Peyer's patch (tissue), 4 donors: Measurements from ENCODE around the gene CPSF3.

Experiments
- POLR2A ChIP-seq, 2 donors: fragments of 450-650 bp; IDR thresholded peaks; one replicate each; pipeline ENCODE4 v1.5.1; 2017; ENCODE audit warnings: antibody characterized with exemption in 2 of 2, mild to moderate bottlenecking in 2 of 2, moderate library complexity in 2 of 2
- TF ChIP-seq, protein P1 (sequence below), 6 experiments: fragments of 450-650 bp in 4 of 6; fragments of 200-600 bp in 2 of 6; sonication (generic) in 1 of 6; IDR thresholded peaks; one replicate each; pipeline ENCODE4 v1.5.1; 2017 to 2019; ENCODE audit warnings: antibody characterized with exemption in 6 of 6, mild to moderate bottlenecking in 3 of 6, moderate library complexity in 1 of 6

DNA sequence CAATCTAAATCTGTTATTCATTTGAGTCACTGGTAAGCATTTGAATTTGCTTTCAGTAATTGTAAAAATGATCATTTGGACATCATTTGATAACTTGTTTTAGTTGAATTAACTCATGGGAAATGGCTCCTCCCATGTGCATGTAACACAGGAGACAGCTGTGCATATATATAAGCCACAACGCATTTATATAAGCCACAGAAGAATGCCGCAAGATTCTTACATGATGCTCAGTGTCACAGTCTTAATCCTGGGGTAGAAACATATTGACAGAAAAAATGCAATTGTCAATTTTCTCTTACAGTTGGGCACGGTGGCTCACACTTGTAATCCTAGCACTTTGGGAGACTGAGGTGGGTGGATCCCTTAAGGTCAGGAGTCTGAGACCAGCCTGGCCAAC lies 37.6 kb downstream of the CPSF3 start:
- no peak for TF ChIP-seq POLR2A (IDR thresholded peaks at IDR 0.05)
- TF ChIP-seq, protein P1, sequence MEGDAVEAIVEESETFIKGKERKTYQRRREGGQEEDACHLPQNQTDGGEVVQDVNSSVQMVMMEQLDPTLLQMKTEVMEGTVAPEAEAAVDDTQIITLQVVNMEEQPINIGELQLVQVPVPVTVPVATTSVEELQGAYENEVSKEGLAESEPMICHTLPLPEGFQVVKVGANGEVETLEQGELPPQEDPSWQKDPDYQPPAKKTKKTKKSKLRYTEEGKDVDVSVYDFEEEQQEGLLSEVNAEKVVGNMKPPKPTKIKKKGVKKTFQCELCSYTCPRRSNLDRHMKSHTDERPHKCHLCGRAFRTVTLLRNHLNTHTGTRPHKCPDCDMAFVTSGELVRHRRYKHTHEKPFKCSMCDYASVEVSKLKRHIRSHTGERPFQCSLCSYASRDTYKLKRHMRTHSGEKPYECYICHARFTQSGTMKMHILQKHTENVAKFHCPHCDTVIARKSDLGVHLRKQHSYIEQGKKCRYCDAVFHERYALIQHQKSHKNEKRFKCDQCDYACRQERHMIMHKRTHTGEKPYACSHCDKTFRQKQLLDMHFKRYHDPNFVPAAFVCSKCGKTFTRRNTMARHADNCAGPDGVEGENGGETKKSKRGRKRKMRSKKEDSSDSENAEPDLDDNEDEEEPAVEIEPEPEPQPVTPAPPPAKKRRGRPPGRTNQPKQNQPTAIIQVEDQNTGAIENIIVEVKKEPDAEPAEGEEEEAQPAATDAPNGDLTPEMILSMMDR (IDR thresholded peaks at IDR 0.05): no peak
